GM23248 (cell line): ENCODE measurements around the gene PRKCE. TPM values are rescaled to one million over a fixed set of nuclear protein-coding genes. Genes with fewer than 3 reads are reported as not detected.
A peak's percentile ranks its signal among the peaks of the same experiment; 100 is the strongest.

Experiments used
- DNase-seq: peaks from one replicate; pipeline ENCODE4 v3.0.0-alpha.2; 2015
- H2AFZ ChIP-seq: fragments of 200-600 bp; sonication (generic); 2 replicates; pipeline ENCODE4 v1.6.1; 2016; ENCODE audit warnings: antibody characterized with exemption
- H3F3A ChIP-seq: fragments of 200-600 bp; sonication (generic); 2 replicates; pipeline ENCODE4 v1.6.1; 2016; ENCODE audit warnings: mild to moderate bottlenecking, antibody characterized with exemption, mixed run types; ENCODE audit not compliant: insufficient read depth
- H3K27ac ChIP-seq: fragments of 200-600 bp; sonication (generic); 2 replicates; pipeline ENCODE4 v1.5.1; 2016; ENCODE audit warnings: mild to moderate bottlenecking
- H3K27me3 ChIP-seq: fragments of 200-600 bp; sonication (generic); replicated peaks from 2 replicates; pipeline ENCODE4 v1.6.1; 2016; ENCODE audit warnings: mild to moderate bottlenecking; ENCODE audit not compliant: insufficient read depth
- H3K36me3 ChIP-seq: fragments of 200-600 bp; sonication (generic); 2 replicates; pipeline ENCODE4 v1.6.1; 2016; ENCODE audit warnings: low read depth, mild to moderate bottlenecking
- H3K4me1 ChIP-seq: fragments of 200-600 bp; sonication (generic); 2 replicates; pipeline ENCODE4 v1.6.1; 2016; ENCODE audit warnings: mild to moderate bottlenecking; ENCODE audit not compliant: insufficient read depth
- H3K4me2 ChIP-seq: fragments of 200-600 bp; sonication (generic); one replicate; pipeline ENCODE4 v1.6.1; 2016; ENCODE audit warnings: mild to moderate bottlenecking; ENCODE audit not compliant: unreplicated experiment
- H3K4me3 ChIP-seq: fragments of 200-600 bp; sonication (generic); 2 replicates; pipeline ENCODE4 v1.5.1; 2016; ENCODE audit warnings: mild to moderate bottlenecking
- H3K79me2 ChIP-seq: fragments of 200-600 bp; sonication (generic); 2 replicates; pipeline ENCODE4 v1.6.1; 2016; ENCODE audit warnings: mild to moderate bottlenecking; ENCODE audit not compliant: insufficient read depth
- H3K9ac ChIP-seq: fragments of 200-600 bp; sonication (generic); 2 replicates; pipeline ENCODE4 v1.6.1; 2016; ENCODE audit warnings: mild to moderate bottlenecking
- H3K9me2 ChIP-seq: fragments of 200-600 bp; sonication (generic); 2 replicates; pipeline ENCODE4 v1.6.1; 2016; ENCODE audit warnings: mixed run types, mild to moderate bottlenecking, moderate library complexity; ENCODE audit not compliant: insufficient read depth
- H3K9me3 ChIP-seq: fragments of 200-600 bp; sonication (generic); one replicate; pipeline ENCODE4 v1.6.1; 2017; ENCODE audit warnings: low read depth
- H4K20me1 ChIP-seq: fragments of 200-600 bp; sonication (generic); 2 replicates; pipeline ENCODE4 v1.6.0; 2016; ENCODE audit not compliant: insufficient read depth
- EZH2 ChIP-seq: fragments of 200-600 bp; sonication (generic); IDR thresholded peaks from 2 replicates; pipeline ENCODE4 v1.6.1; 2018; ENCODE audit warnings: antibody characterized with exemption, mild to moderate bottlenecking; ENCODE audit not compliant: insufficient read depth, poor library complexity, severe bottlenecking
- EZH2phosphoT487 ChIP-seq: fragments of 200-600 bp; sonication (generic); IDR thresholded peaks from 2 replicates; pipeline ENCODE4 v1.6.1; 2018; ENCODE audit warnings: antibody characterized with exemption, moderate library complexity, mild to moderate bottlenecking, low read depth; ENCODE audit not compliant: insufficient read depth
- WGBS, 2 experiments: methylation state at CpG; one replicate each; pipeline ENCODE4 v1.1.6; 2015 to 2017; ENCODE audit warnings: low lambda C conversion rate in 2 of 2, low coverage in 1 of 2; ENCODE audit errors: missing lambda C conversion rate in 2 of 2; 5-methylcytosine and 5-hydroxymethylcytosine counted together
- in situ Hi-C: fragments of 300-500 bp; cut with MboI; formaldehyde crosslinking; loops from 2 replicates; pipeline ENCODE4 v1.15.0; 2020
- polyA plus RNA-seq: library from polyadenylated mRNA; unstranded; fragments of >200 nt; fragmentation: Nextera tagmentation; extraction: Ambion mirVana; gene quantifications from 2 replicates; pipeline ENCODE4 v1.2.1, GENCODE V29; 2016
- total RNA-seq: library from RNA; depleted of rRNA; stranded (reverse); fragments of >200 nt; shearing (Covaris generic); gene quantifications from 2 replicates; pipeline ENCODE4 v1.2.3, GENCODE V29; 2014

PRKCE gene
- total and polyA plus RNA-seq, 2 experiments from 2014 or later, result 5.9 to 7.0 TPM

DNA sequence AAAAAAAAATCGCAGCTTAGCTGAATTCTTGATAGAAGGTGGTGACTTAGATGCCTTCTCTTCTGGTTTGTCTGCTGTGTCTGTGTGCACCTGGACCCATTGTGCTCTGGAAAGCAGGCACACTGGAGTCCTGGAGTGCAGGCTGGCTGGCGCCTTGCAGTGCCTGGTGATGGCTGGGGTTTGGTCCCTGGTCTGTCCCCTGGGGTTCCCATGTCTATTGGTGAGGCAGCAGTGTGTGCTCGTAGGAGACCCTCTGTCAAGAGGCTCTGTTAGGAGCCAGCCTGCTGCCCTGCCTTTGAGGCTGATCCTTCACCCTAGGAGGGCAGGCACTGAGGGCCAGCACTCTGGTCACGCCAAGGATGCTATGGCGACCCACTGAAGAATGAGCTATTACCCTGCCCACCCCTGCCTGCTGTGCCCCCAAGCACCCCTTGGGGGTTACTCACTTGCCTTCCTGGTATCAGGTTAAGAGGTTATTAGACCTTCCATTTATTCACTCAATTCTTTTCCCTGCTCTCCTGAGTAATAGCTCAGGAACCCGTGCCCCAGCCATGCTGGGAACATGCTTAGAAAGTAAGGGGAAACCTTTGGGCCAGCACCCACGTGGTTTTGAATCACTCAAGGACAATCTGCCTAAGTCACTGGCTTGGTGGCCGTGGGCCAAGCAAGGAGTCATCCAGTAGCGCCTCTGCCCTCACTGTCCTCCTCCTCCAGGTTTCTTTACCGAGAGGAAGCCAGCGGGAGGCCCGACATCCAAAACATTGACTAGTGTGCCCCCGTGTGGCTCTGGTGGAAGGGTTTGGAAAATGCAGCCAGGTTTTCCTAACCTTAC lies 284.5 kb downstream of the PRKCE start:
- in situ Hi-C loops, result loop anchor here (5.0 kb wide), 1 partner anchor 289 kb away; no protein-coding TSS in a partner anchor
- Histone ChIP-seq H2AFZ (no peak overlapping the region), H3K4me2 (peak overlapping the region; percentile 2), H3K4me1 (peaks cover 43% of the 10 kb centered on the region), H3K9ac (no peak overlapping the region), H3K27me3 (no peaks in the 10 kb centered on the region), H3K4me3 (no peak overlapping the region), H3K27ac (peak overlapping the region; percentile 56), H3F3A (peaks cover 34% of the 10 kb centered on the region), H3K36me3 (no peaks in the 10 kb centered on the region), H3K9me3 (no peaks in the 10 kb centered on the region), H4K20me1 (no peaks in the 10 kb centered on the region), H3K79me2 (peaks cover 20% of the 10 kb centered on the region; the same call in 1 of the 2 replicates), H3K9me2 (no peaks in the 10 kb centered on the region)
- TF ChIP-seq EZH2phosphoT487, result no peak
- no peak for TF ChIP-seq EZH2
- 19 to 21% methylated on average over 13 of the region's 13 CpGs for WGBS, 2 experiments
- peak; percentile 100 for DNase-seq

DNA sequence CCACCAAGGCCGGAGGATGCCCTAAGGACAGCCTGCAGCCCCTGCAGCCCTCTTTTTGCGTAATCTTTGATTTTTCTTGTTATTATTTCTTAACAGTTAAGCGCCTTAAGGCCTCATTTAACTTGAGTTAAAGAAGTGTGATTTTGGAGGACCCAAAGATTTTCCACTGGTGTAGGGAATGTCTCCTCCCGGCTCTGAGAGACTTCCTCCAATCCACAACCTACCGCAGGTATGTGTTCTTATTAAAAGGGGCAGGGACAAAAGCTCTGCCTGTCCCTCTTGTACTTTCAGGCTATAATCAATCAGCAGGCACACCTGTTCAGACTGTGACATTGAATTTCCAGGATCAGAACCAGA lies 285.1 kb downstream of the PRKCE start:
- in situ Hi-C loops, result loop anchor here (5.0 kb wide), 1 partner anchor 289 kb away; no protein-coding TSS in a partner anchor

DNA sequence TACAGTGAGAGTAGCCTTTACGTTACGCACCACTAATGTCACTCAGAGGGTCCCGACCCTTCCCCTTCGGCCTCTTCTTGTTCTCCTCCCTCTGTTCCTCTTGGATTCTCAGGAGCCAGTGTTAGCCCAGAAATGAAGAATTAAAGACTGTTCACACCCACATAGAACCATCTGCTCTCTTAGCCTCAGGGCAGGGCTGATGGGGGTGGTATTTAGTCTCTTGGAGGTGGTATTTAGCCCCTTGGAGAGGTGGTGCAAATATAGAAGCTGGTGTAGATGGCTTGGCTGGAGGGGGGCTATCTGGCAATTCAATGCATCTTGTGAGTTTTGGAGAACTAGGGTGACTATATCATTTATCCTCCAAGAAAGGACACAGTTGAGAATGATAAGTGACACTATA lies 286.5 kb downstream of the PRKCE start:
- WGBS, 2 experiments, result 97 to 98% methylated on average over 4 of the region's 4 CpGs
- Histone ChIP-seq H3F3A (peaks cover 22% of the 10 kb centered on the region), H3K4me3 (no peak overlapping the region), H3K27ac (peak overlapping the region; percentile 87), H3K36me3 (no peaks in the 10 kb centered on the region), H2AFZ (no peak overlapping the region), H3K4me1 (peaks cover 43% of the 10 kb centered on the region), H3K4me2 (peak overlapping the region; percentile 61), H3K79me2 (peaks cover 20% of the 10 kb centered on the region; the same call in 1 of the 2 replicates), H3K9ac (peak overlapping the region; percentile 64; the same call in 1 of the 2 replicates), H3K9me3 (no peaks in the 10 kb centered on the region), H3K27me3 (no peaks in the 10 kb centered on the region), H3K9me2 (no peaks in the 10 kb centered on the region), H4K20me1 (no peaks in the 10 kb centered on the region)
- TF ChIP-seq EZH2, result no peak
- TF ChIP-seq EZH2phosphoT487, result no peak
- in situ Hi-C loops, result loop anchor here (5.0 kb wide), 1 partner anchor 291 kb away; no protein-coding TSS in a partner anchor
- DNase-seq, result no peak

More for the DNA sequence above, 285.1 kb downstream of the PRKCE start:
- Histone ChIP-seq H3K4me3 (no peak overlapping the region), H4K20me1 (no peaks in the 10 kb centered on the region), H3K4me2 (no peak overlapping the region), H3F3A (peaks cover 28% of the 10 kb centered on the region), H3K4me1 (peaks cover 43% of the 10 kb centered on the region), H2AFZ (no peak overlapping the region), H3K79me2 (peaks cover 20% of the 10 kb centered on the region; the same call in 1 of the 2 replicates), H3K9me3 (no peaks in the 10 kb centered on the region), H3K9ac (no peak overlapping the region), H3K36me3 (no peaks in the 10 kb centered on the region), H3K27ac (0 out of 2 replicates have a peak overlapping the region, but pooled peaks have one; percentile 12), H3K27me3 (no peaks in the 10 kb centered on the region), H3K9me2 (no peaks in the 10 kb centered on the region)
- DNase-seq, result no peak
- 25 to 29% methylated on average over 5 of the region's 5 CpGs for WGBS, 2 experiments
- TF ChIP-seq EZH2, result no peak
- no peak for TF ChIP-seq EZH2phosphoT487

DNA sequence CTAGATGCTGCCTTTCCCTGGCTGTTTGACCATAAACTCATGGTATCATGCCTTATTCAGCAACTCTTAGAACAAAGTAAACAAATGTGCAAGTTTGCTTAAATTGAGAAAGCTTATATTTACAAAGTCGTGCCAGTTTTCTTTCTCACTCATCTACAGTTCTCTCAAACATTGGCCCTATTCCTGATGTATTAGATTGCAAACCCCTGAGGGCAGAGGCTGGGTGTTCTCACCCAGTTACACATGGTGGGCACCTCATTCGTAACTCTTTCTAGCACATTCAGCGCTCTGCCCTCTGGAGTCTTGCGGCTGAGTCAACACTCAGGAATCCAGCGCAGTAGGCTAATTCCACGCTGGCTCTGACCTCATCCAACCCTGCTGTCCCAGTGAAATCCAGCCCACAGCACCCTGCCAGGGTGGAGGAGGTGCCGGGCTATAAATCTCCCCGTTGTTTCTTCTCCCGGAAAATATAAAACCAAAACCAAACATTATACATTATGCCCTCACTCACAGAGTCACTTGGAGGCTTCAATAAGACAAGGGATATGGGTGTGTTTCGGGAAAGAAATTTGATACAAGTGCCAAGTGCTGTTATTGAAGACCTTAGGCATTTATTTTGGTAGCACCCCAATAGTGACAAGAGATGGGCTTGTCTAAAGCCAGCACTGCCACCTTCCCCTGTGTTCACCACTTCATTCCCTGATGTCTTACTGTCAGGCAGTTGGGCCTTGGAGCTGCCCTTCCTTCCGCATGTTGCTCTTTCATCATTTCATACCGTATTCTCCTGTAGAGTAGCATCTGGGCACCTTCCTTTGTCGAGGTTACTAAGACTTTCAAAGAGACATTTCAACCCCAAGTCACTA lies 287.4 kb downstream of the PRKCE start:
- Histone ChIP-seq H3K4me3 (peak overlapping the region; percentile 54), H3K4me2 (peak overlapping the region; percentile 61), H2AFZ (peak overlapping the region; percentile 20; the same call in 1 of the 2 replicates), H4K20me1 (no peaks in the 10 kb centered on the region), H3K9ac (peak overlapping the region; percentile 64), H3K27ac (peak overlapping the region; percentile 87), H3K4me1 (peaks cover 52% of the 10 kb centered on the region), H3K79me2 (peaks cover 17% of the 10 kb centered on the region; the same call in 1 of the 2 replicates), H3K36me3 (no peaks in the 10 kb centered on the region), H3K9me3 (no peaks in the 10 kb centered on the region), H3F3A (peaks cover 30% of the 10 kb centered on the region), H3K27me3 (no peaks in the 10 kb centered on the region), H3K9me2 (no peaks in the 10 kb centered on the region)
- no peak for TF ChIP-seq EZH2
- TF ChIP-seq EZH2phosphoT487, result no peak
- WGBS, 2 experiments, result 7 to 9% methylated on average over 13 of the region's 13 CpGs
- in situ Hi-C loops, result loop anchor here (5.0 kb wide), 1 partner anchor 292 kb away; no protein-coding TSS in a partner anchor
- peak; percentile 99 for DNase-seq
